Activated CD4-positive, CD25-positive, alpha-beta regulatory T cell treated with anti-CD3 and anti-CD28 coated beads, Interleukin-2, amount 50 U/mL, for 24 hours (primary cell): ENCODE data around the gene CLEC18C.
"Not testable (repeated sequence)": the region's sequence is repeated elsewhere in the genome, so short reads cannot be mapped to it uniquely, and the experiment has no call there.

ENCODE experiments used
- ATAC-seq, 2 donors: fragments of 150-1000 bp; cut with Tn5 transposase; one replicate each; pipeline ENCODE4 v1.10.0; 2021; ENCODE audit warnings: mild to moderate bottlenecking in 1 of 2, moderate library complexity in 1 of 2

The CLEC18C gene

GRCh38 chr16:70159355-70160348 is 13.9 kb upstream of the CLEC18C start:
- ATAC-seq: no peak

- no peak for ATAC-seq
Observed at GRCh38 chr16:70160388-70160787, 13.2 kb upstream of the CLEC18C start.

DNA sequence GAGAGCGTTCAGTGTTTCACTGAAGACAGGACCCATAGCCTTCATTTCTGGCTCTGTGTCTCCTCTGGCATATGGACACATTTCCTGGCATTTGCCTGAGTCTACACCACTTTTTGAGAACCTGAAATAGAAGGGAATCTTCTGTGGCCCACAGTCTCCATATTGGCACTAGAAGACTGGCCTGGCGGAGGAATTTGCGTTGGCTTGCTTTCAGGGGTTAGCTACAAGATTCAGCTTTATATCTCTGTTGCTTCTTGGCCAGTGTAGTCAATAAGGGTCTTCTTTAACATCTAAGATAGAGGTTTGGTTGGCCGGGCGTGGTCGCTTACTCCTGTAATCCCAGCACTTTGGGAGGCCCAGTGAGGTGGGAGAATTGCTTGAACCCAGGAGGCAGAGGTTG is 12.8 kb upstream of the CLEC18C start:
- no peak for ATAC-seq

- no peak for ATAC-seq
Observed at GRCh38 chr16:70161350-70161749, 12.2 kb upstream of the CLEC18C start.

GRCh38 chr16:70162041-70162451 is 11.5 kb upstream of the CLEC18C start:
- ATAC-seq: no peak

GRCh38 chr16:70163596-70163995 is 10.0 kb upstream of the CLEC18C start:
- no peak for ATAC-seq

DNA sequence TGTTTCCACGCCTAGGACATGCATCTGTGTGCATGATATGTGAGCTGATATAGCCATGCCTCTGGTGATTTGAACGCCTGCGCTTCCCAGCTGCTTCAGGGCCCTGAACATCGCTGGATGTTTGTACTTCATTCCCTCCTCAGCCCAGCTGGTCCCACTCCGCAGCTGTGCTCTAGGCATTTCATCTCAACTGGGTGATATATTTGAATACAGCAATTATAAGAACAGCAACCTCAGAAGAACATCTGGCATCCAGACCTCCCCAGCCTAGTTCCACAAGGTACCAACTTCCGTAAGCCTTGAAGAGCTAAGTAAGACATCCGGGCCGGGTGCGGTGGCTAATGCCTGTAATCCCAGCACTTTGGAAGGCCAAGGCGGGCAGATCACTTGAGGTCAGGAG is 6.9 kb upstream of the CLEC18C start:
- not testable (repeated sequence) for ATAC-seq

DNA sequence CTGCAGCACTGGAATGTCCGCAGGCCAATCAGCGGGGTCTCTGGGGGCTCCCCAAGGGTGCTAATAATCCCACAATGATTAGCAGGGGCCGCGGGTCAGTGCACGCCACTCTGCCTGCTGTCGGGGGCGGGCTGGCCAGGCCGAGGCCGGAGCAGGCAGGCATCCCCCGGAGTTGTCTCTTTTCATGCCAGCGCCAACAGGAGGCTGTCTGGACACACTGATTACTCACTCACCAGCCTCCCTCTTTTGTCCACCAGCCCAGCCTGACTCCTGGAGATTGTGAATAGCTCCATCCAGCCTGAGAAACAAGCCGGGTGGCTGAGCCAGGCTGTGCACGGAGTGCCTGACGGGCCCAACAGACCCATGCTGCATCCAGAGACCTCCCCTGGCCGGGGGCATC is 329 bp downstream of the CLEC18C start:
- not testable (repeated sequence) for ATAC-seq

DNA sequence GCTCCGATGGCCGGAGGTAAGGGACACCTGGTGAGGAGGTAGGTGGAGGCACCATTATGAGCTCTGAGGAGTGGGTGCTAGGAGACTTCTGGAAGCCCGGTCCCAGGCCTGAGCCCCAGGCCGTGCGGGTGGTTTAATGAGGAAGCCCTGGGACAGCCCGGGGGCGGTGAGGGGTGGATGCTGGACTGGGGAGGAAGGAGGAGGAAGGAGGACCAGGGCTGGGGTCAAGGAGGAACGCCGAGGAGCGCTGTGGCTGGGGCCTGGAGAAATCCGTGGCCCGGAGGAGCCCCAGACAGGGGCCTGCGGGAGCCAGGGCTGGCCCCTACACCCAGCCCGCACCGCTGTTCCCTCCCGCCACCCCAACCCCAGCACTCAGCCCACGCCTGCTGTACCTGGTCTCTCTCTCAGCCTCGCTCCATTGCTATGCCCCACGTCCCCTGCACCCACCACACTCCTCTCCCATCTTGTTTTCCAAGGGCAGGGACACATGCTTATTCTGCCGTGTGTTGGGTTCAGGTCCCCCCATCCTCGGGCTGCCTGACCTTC is 873 bp downstream of the CLEC18C start:
- not testable (repeated sequence) for ATAC-seq

DNA sequence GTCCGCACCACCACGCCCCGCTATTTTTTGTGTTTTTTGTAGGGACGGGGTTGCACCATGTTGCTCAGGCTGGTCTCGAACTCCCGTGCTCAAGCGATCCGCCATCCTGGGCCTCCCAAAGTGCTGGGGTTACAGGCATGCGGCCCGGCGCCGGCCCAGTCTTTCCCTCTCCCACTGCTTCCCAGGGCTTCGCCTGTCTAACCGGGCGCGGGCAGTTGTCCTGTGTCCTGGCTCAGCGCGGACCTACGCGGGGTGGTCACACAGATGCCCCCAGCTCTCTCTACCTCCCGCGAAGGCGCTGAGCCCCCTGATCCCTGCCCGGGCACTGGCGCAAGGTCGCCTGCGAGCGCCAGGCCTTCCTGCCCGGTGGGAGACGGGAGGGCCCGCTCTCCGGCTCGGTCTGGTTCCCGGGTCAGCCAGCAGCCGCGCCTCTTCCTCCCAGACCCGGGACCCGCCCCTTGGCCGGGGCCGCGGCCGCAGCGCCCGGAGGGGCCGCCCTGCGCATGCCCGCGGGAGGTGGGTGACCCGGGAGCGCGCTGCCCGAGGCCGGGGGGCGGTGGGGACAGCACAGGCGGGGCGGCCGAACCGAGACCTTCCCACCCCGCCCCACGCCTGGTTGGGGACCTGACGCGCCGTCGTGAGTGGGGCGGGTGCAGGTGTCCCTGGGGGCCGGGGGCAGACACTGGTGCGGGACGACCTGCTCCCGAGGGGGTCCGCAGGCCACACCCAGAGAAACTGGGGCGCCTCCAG is 14.4 kb downstream of the CLEC18C start:
- ATAC-seq: not testable (repeated sequence)

DNA sequence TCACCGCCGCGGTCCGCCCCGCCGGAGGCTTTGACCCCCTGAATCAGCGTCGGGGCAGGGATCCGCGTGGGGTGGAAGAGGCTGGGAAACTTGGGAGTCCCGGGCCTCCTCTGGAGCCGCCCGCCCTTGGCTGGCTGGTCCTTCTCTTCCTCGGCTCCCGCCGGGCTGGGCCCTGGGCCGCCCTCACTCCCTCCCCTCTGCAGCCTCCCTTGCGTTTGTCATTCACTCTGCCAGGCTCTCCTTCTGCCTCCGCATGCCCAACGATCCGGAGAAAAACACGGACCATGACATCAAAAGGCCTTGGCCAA is 15.0 kb downstream of the CLEC18C start:
- ATAC-seq: not testable (repeated sequence)

- peak in 1 of 2 donors; percentile 65 for ATAC-seq
Observed at GRCh38 chr16:70190574-70190973, 17.0 kb downstream of the CLEC18C start.

DNA sequence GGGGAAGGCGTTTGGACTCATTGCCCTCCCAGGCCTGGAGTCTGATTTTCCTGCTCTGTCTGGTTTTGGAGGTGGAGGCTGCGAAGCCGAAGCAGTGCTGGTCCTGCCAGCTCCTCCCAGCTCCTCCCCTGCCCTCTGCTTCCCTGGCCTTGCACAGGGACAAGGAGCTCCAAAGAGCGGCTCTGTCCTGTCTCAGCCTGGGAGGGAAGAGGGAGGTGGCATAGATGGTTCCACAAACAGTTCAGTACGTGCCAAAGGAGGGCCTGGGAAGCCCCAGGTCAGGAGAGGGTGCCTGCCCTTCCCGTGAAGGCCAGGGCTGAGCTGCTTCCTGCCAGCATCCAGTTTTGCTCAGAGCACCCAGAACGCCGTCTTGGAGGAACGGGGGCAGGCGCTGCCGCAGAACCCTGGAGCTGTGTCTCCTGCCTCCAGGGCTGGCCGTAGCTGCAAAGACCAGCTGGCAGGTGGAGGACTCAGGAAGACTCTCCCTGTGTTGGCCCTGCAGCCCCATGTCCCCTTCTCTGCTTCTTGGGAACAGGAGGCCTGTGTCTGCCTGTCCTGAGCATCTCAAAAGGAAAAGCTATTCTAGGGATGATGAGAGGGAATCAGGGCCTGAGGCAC is 23.2 kb downstream of the CLEC18C start:
- not testable (repeated sequence) for ATAC-seq

- ATAC-seq: not testable (repeated sequence)
Observed at GRCh38 chr16:70197611-70198010, 24.0 kb downstream of the CLEC18C start.

DNA sequence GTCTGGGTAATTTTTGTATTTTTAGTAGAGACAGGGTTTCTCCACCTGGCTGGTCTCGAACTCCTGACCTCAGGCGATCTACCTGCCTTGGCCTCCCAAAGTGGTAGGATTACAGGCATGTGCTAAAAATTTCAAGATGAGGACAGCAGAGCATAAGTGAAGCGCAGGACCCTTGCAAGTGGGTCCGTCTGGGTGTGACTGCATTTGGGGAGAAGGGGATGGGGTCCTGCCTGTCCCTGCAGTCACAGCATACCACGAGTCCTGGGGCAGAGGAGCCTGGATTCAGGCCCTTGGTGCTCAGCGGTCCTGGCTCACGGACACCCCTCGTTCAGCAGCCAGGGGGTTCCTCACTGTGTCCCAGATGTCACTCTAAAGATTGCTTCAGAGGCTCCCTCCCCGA is 24.6 kb downstream of the CLEC18C start:
- ATAC-seq: not testable (repeated sequence)

- ATAC-seq: not testable (repeated sequence)
Observed at GRCh38 chr16:70198666-70199065, 25.1 kb downstream of the CLEC18C start.

DNA sequence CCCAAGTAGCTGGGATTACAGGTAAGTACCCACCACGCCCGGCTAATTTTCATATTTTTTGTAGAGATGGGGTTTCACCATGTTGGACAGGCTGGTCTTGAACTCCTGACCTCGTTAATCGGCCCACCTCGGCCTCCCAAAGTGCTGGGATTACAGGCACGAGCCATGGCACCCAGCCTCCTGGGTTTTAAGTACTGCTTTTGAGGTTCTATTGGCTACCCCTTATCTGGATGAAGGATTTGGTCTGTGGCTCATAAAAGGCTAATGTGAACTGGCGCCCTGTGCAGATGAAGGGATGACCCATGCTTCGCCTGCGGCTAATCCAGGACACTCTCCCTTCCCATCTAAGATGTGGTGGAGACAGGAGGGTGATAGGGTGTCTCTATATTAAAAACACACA is 25.6 kb downstream of the CLEC18C start:
- ATAC-seq: not testable (repeated sequence)

DNA sequence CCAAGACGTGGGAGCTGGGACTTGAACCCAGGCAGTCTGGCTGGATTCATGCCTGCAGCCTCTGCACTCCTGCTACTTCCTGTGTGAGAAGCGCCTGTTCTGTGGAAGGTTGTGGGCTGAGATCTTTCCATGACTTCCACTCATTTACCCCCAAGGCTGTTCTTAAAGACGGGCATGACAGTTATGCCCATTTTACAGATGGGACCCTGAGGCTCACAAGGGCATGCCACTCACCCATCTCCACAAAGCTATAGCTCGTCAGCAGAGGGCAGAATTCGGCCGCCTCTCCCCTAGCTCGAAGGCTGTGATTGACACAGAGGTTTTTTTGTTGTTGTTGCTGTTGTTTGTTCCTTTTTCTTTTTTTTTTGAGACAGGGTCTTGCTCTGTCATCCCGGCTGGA is 26.5 kb downstream of the CLEC18C start:
- not testable (repeated sequence) for ATAC-seq

DNA sequence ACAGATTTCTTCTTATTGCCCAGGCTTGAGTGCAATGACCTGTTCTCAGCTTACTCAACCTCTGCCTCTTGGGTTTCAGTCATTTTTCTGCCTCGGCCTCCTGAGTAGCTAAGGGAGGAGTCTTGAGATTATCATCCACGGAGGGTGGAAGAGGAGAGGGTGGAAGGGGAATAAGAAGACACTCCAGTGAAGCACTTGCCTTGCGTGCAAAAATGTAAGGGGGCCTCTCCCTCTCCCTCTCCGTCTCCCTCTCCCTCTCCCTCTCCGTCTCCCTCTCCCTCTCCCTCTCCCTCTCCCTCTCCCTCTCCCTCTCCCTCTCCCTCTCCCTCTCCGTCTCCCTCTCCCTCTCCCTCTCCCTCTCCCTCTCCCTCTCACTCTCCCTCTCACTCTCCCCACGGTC is 29.9 kb downstream of the CLEC18C start:
- ATAC-seq: not testable (repeated sequence)

DNA sequence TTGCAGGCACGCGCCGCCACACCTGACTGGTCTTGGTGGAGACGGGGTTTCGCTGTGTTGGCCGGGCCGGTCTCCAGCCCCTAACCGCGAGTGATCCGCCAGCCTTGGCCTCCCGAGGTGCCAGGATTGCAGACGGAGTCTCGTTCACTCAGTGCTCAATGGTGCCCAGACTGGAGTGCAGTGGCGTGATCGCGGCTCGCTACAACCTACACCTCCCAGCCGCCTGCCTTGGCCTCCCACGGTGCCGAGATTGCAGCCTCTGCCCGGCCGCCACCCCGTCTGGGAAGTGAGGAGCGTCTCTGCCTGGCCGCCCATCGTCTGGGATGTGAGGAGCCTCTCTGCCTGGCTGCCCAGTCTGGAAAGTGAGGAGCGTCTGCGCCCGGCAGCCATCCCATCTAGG is 30.4 kb downstream of the CLEC18C start:
- not testable (repeated sequence) for ATAC-seq

DNA sequence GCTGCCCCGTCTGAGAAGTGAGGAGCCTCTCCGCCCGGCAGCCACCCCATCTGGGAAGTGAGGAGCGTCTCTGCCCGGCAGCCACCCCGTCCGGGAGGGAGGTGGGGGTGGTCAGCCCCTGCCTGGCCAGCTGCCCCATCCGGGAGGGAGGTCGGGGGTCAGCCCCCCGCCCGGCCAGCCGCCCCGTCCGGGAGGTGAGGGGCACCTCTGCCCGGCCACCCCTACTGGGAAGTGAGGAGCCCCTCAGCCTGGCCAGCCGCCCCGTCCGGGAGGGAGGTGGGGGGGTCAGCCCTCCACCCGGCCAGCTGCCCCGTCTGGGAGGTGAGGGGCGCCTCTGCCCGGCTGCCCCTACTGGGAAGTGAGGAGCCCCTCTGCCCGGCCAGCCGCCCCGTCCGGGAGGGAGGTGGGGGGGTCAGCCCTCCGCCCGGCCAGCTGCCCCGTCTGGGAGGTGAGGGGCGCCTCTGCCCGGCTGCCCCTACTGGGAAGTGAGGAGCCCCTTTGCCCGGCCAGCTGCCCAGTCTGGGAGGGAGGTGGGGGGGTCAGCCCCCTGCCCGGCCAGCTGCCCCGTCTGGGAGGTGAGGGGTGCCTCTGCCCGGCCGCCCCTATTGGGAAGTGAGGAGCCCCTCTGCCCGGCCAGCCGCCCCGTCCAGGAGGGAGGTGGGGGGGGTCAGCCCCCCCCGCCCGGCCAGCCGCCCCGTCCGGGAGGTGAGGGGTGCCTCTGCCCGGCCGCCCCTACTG is 31.2 kb downstream of the CLEC18C start:
- not testable (repeated sequence) for ATAC-seq

DNA sequence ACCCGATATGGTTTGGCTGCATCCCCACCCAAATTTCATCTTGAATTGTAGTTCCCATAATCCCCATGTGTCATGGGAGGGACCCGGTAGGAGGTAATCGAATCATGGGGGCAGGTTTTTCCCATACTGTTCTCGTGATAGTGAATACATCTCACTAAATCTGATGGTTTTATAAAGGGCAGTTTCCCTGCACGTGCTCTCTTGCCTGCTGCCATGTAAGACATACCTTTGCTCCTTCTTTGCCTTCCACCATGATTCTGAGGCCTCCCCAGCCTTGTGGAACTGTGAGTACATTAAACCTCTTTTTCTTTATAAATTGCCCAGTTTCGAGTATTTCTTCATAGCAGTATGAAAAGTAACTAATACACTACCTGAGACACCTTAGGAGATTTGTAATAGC is 32.8 kb downstream of the CLEC18C start:
- ATAC-seq: not testable (repeated sequence)
